Erythroblast (primary cell): ENCODE measurements around the gene C20orf96.

ENCODE experiments used
- GATA1 ChIP-seq: IDR thresholded peaks from 2 replicates; pipeline ENCODE4 v1.6.1; 2011; ENCODE audit warnings: low read depth, mild to moderate bottlenecking, control low read depth, low read length, moderate library complexity
- POLR2A ChIP-seq: IDR thresholded peaks from 2 replicates; pipeline ENCODE4 v1.6.1; 2011; ENCODE audit warnings: mild to moderate bottlenecking, low read length

DNA sequence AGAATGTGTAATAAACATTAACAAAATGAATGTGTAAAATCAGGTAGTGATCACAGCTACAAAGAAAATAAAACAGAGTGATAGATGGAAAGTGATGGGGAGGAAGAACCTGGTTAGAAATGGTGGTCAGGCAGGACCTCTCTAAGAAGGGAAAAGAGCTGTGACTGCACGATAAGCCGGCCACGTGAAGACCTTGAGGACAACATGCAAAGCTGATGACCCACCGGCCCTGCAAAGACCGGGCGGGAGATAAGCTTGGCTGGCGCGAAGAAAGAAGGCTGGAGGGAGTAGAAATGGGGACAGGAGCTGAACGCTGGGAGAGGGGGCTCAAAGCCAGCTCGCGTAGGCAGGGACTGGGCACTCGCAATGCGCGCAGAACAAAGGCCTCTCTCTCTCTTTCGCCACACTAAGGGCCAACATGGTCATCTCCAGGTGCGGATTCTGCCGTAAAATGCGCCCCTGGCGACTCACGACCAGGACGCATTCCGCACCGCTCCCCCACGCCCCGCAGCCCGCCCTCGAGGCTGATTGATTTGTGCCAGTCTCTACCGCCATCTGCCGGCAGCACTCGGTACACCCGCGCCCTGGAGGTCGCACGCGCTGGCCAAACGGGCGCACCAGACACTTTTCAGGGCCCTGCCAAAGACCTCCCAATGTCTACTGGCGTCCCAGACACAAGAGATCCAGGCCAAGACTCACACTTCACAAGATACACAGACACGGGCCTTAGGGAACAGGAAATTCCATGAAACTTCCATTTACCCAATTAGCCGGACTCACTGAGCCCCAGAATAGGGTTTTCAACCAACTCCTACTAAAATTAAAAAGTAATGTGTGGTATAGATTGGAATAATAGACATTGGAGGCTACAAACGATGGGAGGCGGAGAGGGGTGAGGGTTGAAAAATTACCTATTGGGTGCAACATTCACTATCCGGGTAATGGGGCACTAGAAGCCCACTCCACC lies 23.7 kb downstream of the C20orf96 start:
- TF ChIP-seq POLR2A (no peak), GATA1 (no peak)
